Liver (tissue), 9 donors: ENCODE data around the gene SMURF2. TPM values are rescaled to one million over a fixed set of nuclear protein-coding genes. Genes with fewer than 3 reads are reported as not detected.

Experiments used
- DNase-seq: peaks from one replicate; pipeline ENCODE4 v3.0.0-alpha.2; 2017; ENCODE audit warnings: low spot score
- H3K27ac ChIP-seq, 2 donors: one replicate each; pipeline ENCODE4 v1.7.0; 2013; ENCODE audit warnings: inconsistent platforms in 2 of 2, low read length in 2 of 2, control low read depth in 1 of 2, low read depth in 1 of 2, mild to moderate bottlenecking in 1 of 2
- H3K27me3 ChIP-seq, 4 donors: one replicate each; pipeline versions ENCODE4 v1.6.1 to v1.7.0; 2013; ENCODE audit warnings: low read length in 3 of 4, inconsistent platforms in 1 of 4, mild to moderate bottlenecking in 1 of 4, moderate library complexity in 1 of 4; ENCODE audit not compliant: control insufficient read depth in 4 of 4, insufficient read depth in 4 of 4
- H3K36me3 ChIP-seq, 4 donors: one replicate each; pipeline versions ENCODE4 v1.6.1 to v1.7.0; 2013; ENCODE audit warnings: low read length in 3 of 4, mild to moderate bottlenecking in 3 of 4, low read depth in 1 of 4, moderate library complexity in 1 of 4; ENCODE audit not compliant: control insufficient read depth in 4 of 4, insufficient read depth in 3 of 4
- H3K4me1 ChIP-seq, 4 donors: one replicate each; pipeline versions ENCODE4 v1.6.1 to v1.7.0; 2013; ENCODE audit warnings: low read length in 3 of 4, mild to moderate bottlenecking in 3 of 4, moderate library complexity in 1 of 4; ENCODE audit not compliant: control insufficient read depth in 4 of 4, insufficient read depth in 4 of 4
- H3K4me3 ChIP-seq, 3 donors: one replicate each; pipeline versions ENCODE4 v1.6.1 to v1.7.0; 2013; ENCODE audit warnings: low read length in 3 of 3, control low read depth in 1 of 3, low read depth in 1 of 3, mild to moderate bottlenecking in 1 of 3
- H3K9ac ChIP-seq, 2 donors: one replicate each; pipeline ENCODE4 v1.7.0; 2013; ENCODE audit warnings: low read length in 2 of 2, mild to moderate bottlenecking in 2 of 2, moderate library complexity in 2 of 2, control low read depth in 1 of 2, low read depth in 1 of 2
- H3K9me3 ChIP-seq, 4 donors: one replicate each; pipeline versions ENCODE4 v1.6.1 to v1.7.0; 2013; ENCODE audit warnings: low read length in 3 of 4; ENCODE audit not compliant: control insufficient read depth in 4 of 4
- EGR1 ChIP-seq, 2 donors: IDR thresholded peaks; 2 replicates each; pipeline ENCODE4 v1.6.1; 2016 to 2018; ENCODE audit warnings: antibody characterized with exemption in 2 of 2, low read depth in 2 of 2
- FOXA1 ChIP-seq: IDR thresholded peaks from 2 replicates; pipeline ENCODE4 v1.6.1; 2016; ENCODE audit warnings: antibody characterized with exemption
- FOXA2 ChIP-seq: IDR thresholded peaks from 2 replicates; pipeline ENCODE4 v1.6.1; 2016; ENCODE audit warnings: antibody characterized with exemption
- GABPA ChIP-seq, 2 donors: IDR thresholded peaks in 1 of 2; conservative IDR thresholded peaks in 1 of 2; 2 replicates each; pipeline ENCODE4 v1.6.1; 2016; ENCODE audit warnings: antibody characterized with exemption in 2 of 2, mild to moderate bottlenecking in 1 of 2, moderate library complexity in 1 of 2
- HNF4A ChIP-seq, 2 donors: conservative IDR thresholded peaks; 2 replicates each; pipeline ENCODE4 v1.6.1; 2016; ENCODE audit warnings: antibody characterized with exemption in 2 of 2, mild to moderate bottlenecking in 2 of 2
- HNF4G ChIP-seq: IDR thresholded peaks from 2 replicates; pipeline ENCODE4 v1.6.1; 2016; ENCODE audit warnings: antibody characterized with exemption
- JUND ChIP-seq, 2 donors: IDR thresholded peaks; 2 replicates each; pipeline ENCODE4 v1.6.1; 2016; ENCODE audit warnings: antibody characterized with exemption in 2 of 2
- NR2F2 ChIP-seq: IDR thresholded peaks from 2 replicates; pipeline ENCODE4 v1.6.1; 2016; ENCODE audit warnings: antibody characterized with exemption
- RAD21 ChIP-seq, 2 donors: IDR thresholded peaks; 2 replicates each; pipeline ENCODE4 v1.6.1; 2016; ENCODE audit warnings: antibody characterized with exemption in 2 of 2, mild to moderate bottlenecking in 2 of 2
- RXRA ChIP-seq, 2 donors: IDR thresholded peaks; 2 replicates each; pipeline ENCODE4 v1.6.1; 2017 to 2018; ENCODE audit warnings: antibody characterized with exemption in 2 of 2, mild to moderate bottlenecking in 1 of 2
- SP1 ChIP-seq: IDR thresholded peaks from 2 replicates; pipeline ENCODE4 v1.6.1; 2018; ENCODE audit warnings: antibody characterized with exemption, mild to moderate bottlenecking
- TAF1 ChIP-seq: conservative IDR thresholded peaks from 2 replicates; pipeline ENCODE4 v1.6.1; 2016; ENCODE audit warnings: antibody characterized with exemption, mild to moderate bottlenecking
- WGBS: extraction: QIAGEN DNeasy Blood & Tissue Kit; methylation state at CpG from one replicate; pipeline ENCODE4 v1.1.7; 2013; 5-methylcytosine and 5-hydroxymethylcytosine counted together
- polyA plus RNA-seq, 2 donors: library from polyadenylated mRNA; stranded (reverse) in 1 of 2; unstranded in 1 of 2; fragments of 200-250 nt in 1 of 2; fragments of >200 nt in 1 of 2; fragmentation: Nextera tagmentation in 1 of 2; extraction: Ambion mirVana in 1 of 2; gene quantifications; one replicate each; pipeline versions ENCODE4 v1.2.1 to v1.2.3, GENCODE V29; 2013 to 2015
- total RNA-seq, 2 donors: library from RNA; depleted of rRNA; stranded (reverse); fragments of >200 nt; gene quantifications; one replicate each; pipeline ENCODE4 v1.2.3, GENCODE V29; 2014
- TF ChIP-seq, protein P1 (sequence below): IDR thresholded peaks from 2 replicates; pipeline ENCODE4 v1.6.1; 2016; ENCODE audit warnings: antibody characterized with exemption
- TF ChIP-seq, protein P2 (sequence below): IDR thresholded peaks from 2 replicates; pipeline ENCODE4 v1.6.1; 2016; ENCODE audit warnings: antibody characterized with exemption
- TF ChIP-seq, protein P3 (sequence below): IDR thresholded peaks from 2 replicates; pipeline ENCODE4 v1.6.1; 2016; ENCODE audit warnings: antibody characterized with exemption, mild to moderate bottlenecking
- TF ChIP-seq, protein P4 (sequence below): IDR thresholded peaks from 2 replicates; pipeline ENCODE4 v1.6.1; 2016; ENCODE audit warnings: antibody characterized with exemption
- TF ChIP-seq, protein P5 (sequence below): fragments of 150-350 bp; IDR thresholded peaks from 2 replicates; pipeline ENCODE4 v1.5.1; 2017; ENCODE audit warnings: improper control_type of control experiment, low read depth, low read length; ENCODE audit not compliant: missing input control
- donor health status: healthy.
- donor health status: healthy.
- donor health status: healthy.
- donor health status: healthy.
- donor health status: healthy.

SMURF2 gene
- total and polyA plus RNA-seq, 4 donors = 2.0 to 6.9 (median 3.5) TPM

DNA sequence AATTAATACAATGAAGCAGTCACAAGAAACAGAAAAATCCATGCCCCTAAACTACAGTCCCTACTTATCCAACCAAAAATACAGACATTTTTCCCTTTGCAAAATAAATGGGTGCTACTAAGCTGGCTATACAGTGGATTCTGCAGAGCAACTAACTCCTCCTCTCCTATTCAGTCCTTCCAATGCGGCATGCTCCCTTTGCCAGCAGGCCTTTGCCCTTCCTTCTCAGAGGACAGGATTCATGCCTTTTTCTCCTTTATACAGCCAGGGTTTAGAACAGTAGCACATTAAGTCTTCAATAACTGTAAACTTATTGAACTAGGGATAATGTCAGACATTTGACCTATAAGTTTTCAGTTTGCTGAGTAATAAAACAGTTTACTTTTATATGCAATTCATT lies 70.2 kb downstream of the SMURF2 start:
- Histone ChIP-seq H3K27ac (no peak overlapping the region), H3K27me3 (no peaks in the 10 kb centered on the region), H3K9ac (no peak overlapping the region), H3K9me3 (no peaks in the 10 kb centered on the region), H3K4me3 (no peak overlapping the region), H3K4me1 (no peaks in the 10 kb centered on the region), H3K36me3 (peaks cover 0 to 9% (median 2%) of the 10 kb centered on the region in 4 donors)
- no peak for DNase-seq
- WGBS = 75% methylated on average over 1 of the region's 1 CpG
- no peak for TF ChIP-seq RXRA (IDR thresholded peaks at IDR 0.05)
- TF ChIP-seq, protein P1, sequence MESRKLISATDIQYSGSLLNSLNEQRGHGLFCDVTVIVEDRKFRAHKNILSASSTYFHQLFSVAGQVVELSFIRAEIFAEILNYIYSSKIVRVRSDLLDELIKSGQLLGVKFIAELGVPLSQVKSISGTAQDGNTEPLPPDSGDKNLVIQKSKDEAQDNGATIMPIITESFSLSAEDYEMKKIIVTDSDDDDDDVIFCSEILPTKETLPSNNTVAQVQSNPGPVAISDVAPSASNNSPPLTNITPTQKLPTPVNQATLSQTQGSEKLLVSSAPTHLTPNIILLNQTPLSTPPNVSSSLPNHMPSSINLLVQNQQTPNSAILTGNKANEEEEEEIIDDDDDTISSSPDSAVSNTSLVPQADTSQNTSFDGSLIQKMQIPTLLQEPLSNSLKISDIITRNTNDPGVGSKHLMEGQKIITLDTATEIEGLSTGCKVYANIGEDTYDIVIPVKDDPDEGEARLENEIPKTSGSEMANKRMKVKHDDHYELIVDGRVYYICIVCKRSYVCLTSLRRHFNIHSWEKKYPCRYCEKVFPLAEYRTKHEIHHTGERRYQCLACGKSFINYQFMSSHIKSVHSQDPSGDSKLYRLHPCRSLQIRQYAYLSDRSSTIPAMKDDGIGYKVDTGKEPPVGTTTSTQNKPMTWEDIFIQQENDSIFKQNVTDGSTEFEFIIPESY = no peak
- TF ChIP-seq NR2F2 = no peak
- TF ChIP-seq JUND (IDR thresholded peaks at IDR 0.05) = no peak

DNA sequence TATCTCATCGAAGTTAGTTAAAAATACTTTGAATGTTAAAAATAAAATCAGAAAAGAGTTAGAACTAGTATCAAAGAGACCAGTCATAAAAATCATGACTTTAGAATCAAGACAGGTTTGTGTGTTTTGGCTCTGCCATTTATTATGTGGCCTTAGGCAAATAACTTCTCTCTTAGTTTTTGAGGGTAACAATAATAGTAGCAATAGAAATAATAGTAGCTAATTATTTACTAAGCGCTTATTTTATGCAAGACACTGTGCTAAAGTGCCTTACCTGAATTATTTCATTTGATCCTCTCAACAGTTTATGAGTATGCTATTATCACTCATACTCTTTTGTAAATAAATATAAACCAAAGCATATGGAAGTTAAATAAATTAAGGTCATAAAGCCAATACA lies 77.0 kb downstream of the SMURF2 start:
- TF ChIP-seq, protein P2, sequence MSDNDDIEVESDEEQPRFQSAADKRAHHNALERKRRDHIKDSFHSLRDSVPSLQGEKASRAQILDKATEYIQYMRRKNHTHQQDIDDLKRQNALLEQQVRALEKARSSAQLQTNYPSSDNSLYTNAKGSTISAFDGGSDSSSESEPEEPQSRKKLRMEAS = no peak
- TF ChIP-seq, protein P3, sequence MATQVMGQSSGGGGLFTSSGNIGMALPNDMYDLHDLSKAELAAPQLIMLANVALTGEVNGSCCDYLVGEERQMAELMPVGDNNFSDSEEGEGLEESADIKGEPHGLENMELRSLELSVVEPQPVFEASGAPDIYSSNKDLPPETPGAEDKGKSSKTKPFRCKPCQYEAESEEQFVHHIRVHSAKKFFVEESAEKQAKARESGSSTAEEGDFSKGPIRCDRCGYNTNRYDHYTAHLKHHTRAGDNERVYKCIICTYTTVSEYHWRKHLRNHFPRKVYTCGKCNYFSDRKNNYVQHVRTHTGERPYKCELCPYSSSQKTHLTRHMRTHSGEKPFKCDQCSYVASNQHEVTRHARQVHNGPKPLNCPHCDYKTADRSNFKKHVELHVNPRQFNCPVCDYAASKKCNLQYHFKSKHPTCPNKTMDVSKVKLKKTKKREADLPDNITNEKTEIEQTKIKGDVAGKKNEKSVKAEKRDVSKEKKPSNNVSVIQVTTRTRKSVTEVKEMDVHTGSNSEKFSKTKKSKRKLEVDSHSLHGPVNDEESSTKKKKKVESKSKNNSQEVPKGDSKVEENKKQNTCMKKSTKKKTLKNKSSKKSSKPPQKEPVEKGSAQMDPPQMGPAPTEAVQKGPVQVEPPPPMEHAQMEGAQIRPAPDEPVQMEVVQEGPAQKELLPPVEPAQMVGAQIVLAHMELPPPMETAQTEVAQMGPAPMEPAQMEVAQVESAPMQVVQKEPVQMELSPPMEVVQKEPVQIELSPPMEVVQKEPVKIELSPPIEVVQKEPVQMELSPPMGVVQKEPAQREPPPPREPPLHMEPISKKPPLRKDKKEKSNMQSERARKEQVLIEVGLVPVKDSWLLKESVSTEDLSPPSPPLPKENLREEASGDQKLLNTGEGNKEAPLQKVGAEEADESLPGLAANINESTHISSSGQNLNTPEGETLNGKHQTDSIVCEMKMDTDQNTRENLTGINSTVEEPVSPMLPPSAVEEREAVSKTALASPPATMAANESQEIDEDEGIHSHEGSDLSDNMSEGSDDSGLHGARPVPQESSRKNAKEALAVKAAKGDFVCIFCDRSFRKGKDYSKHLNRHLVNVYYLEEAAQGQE = no peak
- TF ChIP-seq HNF4A (conservative IDR thresholded peaks at IDR 0.05) = no peak
- TF ChIP-seq, protein P4, sequence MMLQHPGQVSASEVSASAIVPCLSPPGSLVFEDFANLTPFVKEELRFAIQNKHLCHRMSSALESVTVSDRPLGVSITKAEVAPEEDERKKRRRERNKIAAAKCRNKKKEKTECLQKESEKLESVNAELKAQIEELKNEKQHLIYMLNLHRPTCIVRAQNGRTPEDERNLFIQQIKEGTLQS = no peak
- TF ChIP-seq RXRA (IDR thresholded peaks at IDR 0.05) = no peak
- TF ChIP-seq FOXA1 = no peak
- no peak for TF ChIP-seq EGR1 (IDR thresholded peaks at IDR 0.05; ENCODE audit: low read depth in 2 of 2)
- TF ChIP-seq, protein P5, sequence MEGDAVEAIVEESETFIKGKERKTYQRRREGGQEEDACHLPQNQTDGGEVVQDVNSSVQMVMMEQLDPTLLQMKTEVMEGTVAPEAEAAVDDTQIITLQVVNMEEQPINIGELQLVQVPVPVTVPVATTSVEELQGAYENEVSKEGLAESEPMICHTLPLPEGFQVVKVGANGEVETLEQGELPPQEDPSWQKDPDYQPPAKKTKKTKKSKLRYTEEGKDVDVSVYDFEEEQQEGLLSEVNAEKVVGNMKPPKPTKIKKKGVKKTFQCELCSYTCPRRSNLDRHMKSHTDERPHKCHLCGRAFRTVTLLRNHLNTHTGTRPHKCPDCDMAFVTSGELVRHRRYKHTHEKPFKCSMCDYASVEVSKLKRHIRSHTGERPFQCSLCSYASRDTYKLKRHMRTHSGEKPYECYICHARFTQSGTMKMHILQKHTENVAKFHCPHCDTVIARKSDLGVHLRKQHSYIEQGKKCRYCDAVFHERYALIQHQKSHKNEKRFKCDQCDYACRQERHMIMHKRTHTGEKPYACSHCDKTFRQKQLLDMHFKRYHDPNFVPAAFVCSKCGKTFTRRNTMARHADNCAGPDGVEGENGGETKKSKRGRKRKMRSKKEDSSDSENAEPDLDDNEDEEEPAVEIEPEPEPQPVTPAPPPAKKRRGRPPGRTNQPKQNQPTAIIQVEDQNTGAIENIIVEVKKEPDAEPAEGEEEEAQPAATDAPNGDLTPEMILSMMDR = no peak
- no peak for TF ChIP-seq FOXA2
- TF ChIP-seq HNF4G = no peak
- TF ChIP-seq RAD21 (IDR thresholded peaks at IDR 0.05) = no peak
- TF ChIP-seq TAF1 = no peak
- no peak for TF ChIP-seq GABPA (IDR thresholded peaks at IDR 0.05 in 1 of 2, conservative IDR thresholded peaks at IDR 0.05 in 1 of 2)
- TF ChIP-seq NR2F2 = no peak
- no peak for TF ChIP-seq SP1
- 97% methylated on average over 2 of the region's 2 CpGs for WGBS
- Histone ChIP-seq H3K36me3 (peaks cover 4 to 20% (median 18%) of the 10 kb centered on the region in 4 donors), H3K9ac (no peak overlapping the region), H3K27me3 (no peaks in the 10 kb centered on the region), H3K27ac (no peak overlapping the region), H3K4me1 (no peaks in the 10 kb centered on the region), H3K4me3 (no peak overlapping the region), H3K9me3 (no peaks in the 10 kb centered on the region)
- no peak for DNase-seq
